ENCODE measurements around the gene PIP4K2A. TPM values are rescaled to one million over a fixed set of nuclear protein-coding genes. Genes with fewer than 3 reads are reported as not detected.
A peak's percentile ranks its signal among the peaks of the same experiment; 100 is the strongest.

PIP4K2A gene
- total and polyA plus RNA-seq, 2 experiments from 2014 or later = 39.9 to 40.1 TPM

DNA sequence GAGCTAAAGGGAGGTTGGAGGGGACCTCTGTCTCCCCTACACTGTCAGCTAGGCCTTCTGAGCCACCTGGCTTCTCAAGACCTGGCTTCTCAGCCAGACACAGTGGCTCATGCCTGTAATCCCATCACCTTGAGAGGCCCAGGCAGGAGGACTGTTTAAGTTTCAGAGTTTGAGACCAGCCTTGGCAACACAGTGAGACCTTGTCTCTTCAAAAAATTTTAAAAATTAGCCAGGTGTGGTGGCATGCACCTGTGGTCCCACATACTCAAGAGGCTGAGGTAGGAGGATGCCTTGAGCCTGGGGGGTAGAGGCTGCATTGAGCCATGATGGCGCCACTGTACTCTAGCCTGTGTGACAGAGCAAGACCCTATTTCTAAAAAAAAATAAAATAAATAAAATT lies 33.1 kb downstream of the PIP4K2A start:
- H3K27ac Mint-ChIP-seq = peak overlapping the region; percentile 4
- H3K4me2 ChIP-seq = peak overlapping the region; percentile 55

GRCh38 chr10:22679608-22680007 lies 34.8 kb downstream of the PIP4K2A start:
- H3K4me3 Mint-ChIP-seq = no peak overlapping the region; the same call in 2 of the 3 replicates
- Histone ChIP-seq H3K27ac (ENCODE audit: low read depth) (no peak overlapping the region), H2AFZ (no peak overlapping the region), H3F3A (replicated peaks; ENCODE audit: low read depth) (no peaks in the 10 kb centered on the region), H3K4me1 (ENCODE audit: insufficient read depth) (peaks cover 72% of the 10 kb centered on the region), H3K4me2 (0 out of 2 replicates have a peak overlapping the region, but pooled peaks have one; percentile 45), H3K36me3 (ENCODE audit: insufficient read depth) (no peaks in the 10 kb centered on the region), H3K79me2 (replicated peaks; ENCODE audit: insufficient read depth) (peaks cover 100% of the 10 kb centered on the region), H3K4me3 (no peak overlapping the region), H3K27me3 (ENCODE audit: insufficient read depth) (no peaks in the 10 kb centered on the region), H4K20me1 (replicated peaks; ENCODE audit: insufficient read depth) (no peaks in the 10 kb centered on the region), H3K9me2 (ENCODE audit: insufficient read depth) (no peaks in the 10 kb centered on the region)
- H3K36me3 Mint-ChIP-seq (ENCODE audit: low read depth) = no peaks in the 10 kb centered on the region
- H3K4me1 Mint-ChIP-seq = peaks cover 56% of the 10 kb centered on the region
- ATAC-seq (no peak), DNase-seq (ENCODE audit: low spot score) (no peak)
- no peak overlapping the region for H3K27ac Mint-ChIP-seq
- no peaks in the 10 kb centered on the region for H3K27me3 Mint-ChIP-seq (ENCODE audit: insufficient read depth, low read depth, poor library complexity)
- H3K9me3 Mint-ChIP-seq = no peaks in the 10 kb centered on the region
- TF ChIP-seq ZNF114 (CRISPR knock-in tag; IDR thresholded peaks at IDR 0.05) (no peak), EZH2phosphoT487 (IDR thresholded peaks at IDR 0.05; ENCODE audit: unreplicated experiment) (no peak), POLR2AphosphoS5 (IDR thresholded peaks at IDR 0.05; ENCODE audit: low read depth) (no peak), CREB1 (CRISPR knock-in tag; IDR thresholded peaks at IDR 0.05; ENCODE audit: low read depth) (no peak), STAT1 (IDR thresholded peaks at IDR 0.05; ENCODE audit: unreplicated experiment) (no peak), NANOG (IDR thresholded peaks at IDR 0.05; ENCODE audit: borderline replicate concordance) (no peak), JUNB (IDR thresholded peaks at IDR 0.05; ENCODE audit: unreplicated experiment) (no peak)
- TF ChIP-seq, protein P1, sequence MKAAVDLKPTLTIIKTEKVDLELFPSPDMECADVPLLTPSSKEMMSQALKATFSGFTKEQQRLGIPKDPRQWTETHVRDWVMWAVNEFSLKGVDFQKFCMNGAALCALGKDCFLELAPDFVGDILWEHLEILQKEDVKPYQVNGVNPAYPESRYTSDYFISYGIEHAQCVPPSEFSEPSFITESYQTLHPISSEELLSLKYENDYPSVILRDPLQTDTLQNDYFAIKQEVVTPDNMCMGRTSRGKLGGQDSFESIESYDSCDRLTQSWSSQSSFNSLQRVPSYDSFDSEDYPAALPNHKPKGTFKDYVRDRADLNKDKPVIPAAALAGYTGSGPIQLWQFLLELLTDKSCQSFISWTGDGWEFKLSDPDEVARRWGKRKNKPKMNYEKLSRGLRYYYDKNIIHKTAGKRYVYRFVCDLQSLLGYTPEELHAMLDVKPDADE (IDR thresholded peaks at IDR 0.05) = no peak
- TF ChIP-seq, protein P2, sequence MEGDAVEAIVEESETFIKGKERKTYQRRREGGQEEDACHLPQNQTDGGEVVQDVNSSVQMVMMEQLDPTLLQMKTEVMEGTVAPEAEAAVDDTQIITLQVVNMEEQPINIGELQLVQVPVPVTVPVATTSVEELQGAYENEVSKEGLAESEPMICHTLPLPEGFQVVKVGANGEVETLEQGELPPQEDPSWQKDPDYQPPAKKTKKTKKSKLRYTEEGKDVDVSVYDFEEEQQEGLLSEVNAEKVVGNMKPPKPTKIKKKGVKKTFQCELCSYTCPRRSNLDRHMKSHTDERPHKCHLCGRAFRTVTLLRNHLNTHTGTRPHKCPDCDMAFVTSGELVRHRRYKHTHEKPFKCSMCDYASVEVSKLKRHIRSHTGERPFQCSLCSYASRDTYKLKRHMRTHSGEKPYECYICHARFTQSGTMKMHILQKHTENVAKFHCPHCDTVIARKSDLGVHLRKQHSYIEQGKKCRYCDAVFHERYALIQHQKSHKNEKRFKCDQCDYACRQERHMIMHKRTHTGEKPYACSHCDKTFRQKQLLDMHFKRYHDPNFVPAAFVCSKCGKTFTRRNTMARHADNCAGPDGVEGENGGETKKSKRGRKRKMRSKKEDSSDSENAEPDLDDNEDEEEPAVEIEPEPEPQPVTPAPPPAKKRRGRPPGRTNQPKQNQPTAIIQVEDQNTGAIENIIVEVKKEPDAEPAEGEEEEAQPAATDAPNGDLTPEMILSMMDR (conservative IDR thresholded peaks at IDR 0.05; ENCODE audit: low read depth in 2 of 2) = no peak

More for the DNA sequence above, 33.1 kb downstream of the PIP4K2A start:
- H4K20me1 ChIP-seq (replicated peaks; ENCODE audit: insufficient read depth) = no peaks in the 10 kb centered on the region
- no peak for ATAC-seq
- no peaks in the 10 kb centered on the region for H3K27me3 Mint-ChIP-seq (ENCODE audit: insufficient read depth, low read depth, poor library complexity)
- no peaks in the 10 kb centered on the region for H3K27me3 ChIP-seq (ENCODE audit: insufficient read depth)
- peaks cover 100% of the 10 kb centered on the region for H3K79me2 ChIP-seq (replicated peaks; ENCODE audit: insufficient read depth)
- H3F3A ChIP-seq (replicated peaks; ENCODE audit: low read depth) = no peaks in the 10 kb centered on the region
- H3K36me3 ChIP-seq (ENCODE audit: insufficient read depth) = no peaks in the 10 kb centered on the region
- no peak overlapping the region for H2AFZ ChIP-seq
- H3K4me3 ChIP-seq = no peak overlapping the region
- peaks cover 62% of the 10 kb centered on the region for H3K4me1 ChIP-seq (ENCODE audit: insufficient read depth)
- no peak overlapping the region for H3K4me3 Mint-ChIP-seq
- peak overlapping the region; percentile 73; the same call in 1 of the 2 replicates for H3K27ac ChIP-seq (ENCODE audit: low read depth)
- no peaks in the 10 kb centered on the region for H3K9me3 Mint-ChIP-seq
- no peak for DNase-seq (ENCODE audit: low spot score)
- TF ChIP-seq, protein P2 (conservative IDR thresholded peaks at IDR 0.05; ENCODE audit: low read depth in 2 of 2) = no peak
- TF ChIP-seq EZH2 (IDR thresholded peaks at IDR 0.05; ENCODE audit: low read depth, unreplicated experiment) (no peak), NANOG (IDR thresholded peaks at IDR 0.05; ENCODE audit: borderline replicate concordance) (no peak), EZH2phosphoT487 (IDR thresholded peaks at IDR 0.05; ENCODE audit: unreplicated experiment) (no peak), CREB1 (CRISPR knock-in tag; IDR thresholded peaks at IDR 0.05; ENCODE audit: low read depth) (no peak)
- TF ChIP-seq, protein P1 (IDR thresholded peaks at IDR 0.05) = no peak
- no peaks in the 10 kb centered on the region for H3K9me2 ChIP-seq (ENCODE audit: insufficient read depth)
- H3K36me3 Mint-ChIP-seq (ENCODE audit: low read depth) = no peaks in the 10 kb centered on the region
- peaks cover 60% of the 10 kb centered on the region for H3K4me1 Mint-ChIP-seq
